HCT116 (cell line): ENCODE measurements around the gene FGF11. TPM values are rescaled to one million over a fixed set of nuclear protein-coding genes. Genes with fewer than 3 reads are reported as not detected.

Source experiments
- ATAC-seq: fragments of 200-7000 bp; cut with Tn5 transposase; 2 replicates; pipeline ENCODE4 v1.9.1; 2020; ENCODE audit warnings: mild to moderate bottlenecking, moderate library complexity
- BruUV-seq: library from RNA; stranded (reverse); fragments of 400-500 nt; replicated peaks from 2 replicates; lab custom pipeline; 2021; lab: Mats Ljungman, UMichigan
- CTCF ChIA-PET: fragments of 300-600 bp; sonication (Branson Sonifier 250); formaldehyde crosslinking; loops from one replicate; lab custom pipeline; 2021; ENCODE audit warnings: antibody characterized with exemption; lab: Charles Lee
- POLR2A ChIA-PET: fragments of 300-600, 350-600 bp; sonication (Branson Sonifier 250); formaldehyde crosslinking; loops from one replicate; lab custom pipeline; 2021; ENCODE audit warnings: antibody characterized with exemption; lab: Charles Lee
- RAD21 ChIA-PET, 2 experiments: fragments of 300-600 bp; sonication (Branson Sonifier 250); formaldehyde crosslinking; loops; one replicate each; lab custom pipeline; 2023; ENCODE audit warnings: low total read pairs in 2 of 2; ENCODE audit not compliant: uncharacterized antibody in 2 of 2, unreplicated experiment in 2 of 2, low non-redundant PET in 1 of 2; lab: Charles Lee
- DNase-seq: peaks from one replicate; pipeline ENCODE4 v3.0.0-alpha.2; 2010; ENCODE audit warnings: low read depth, low spot score
- H2AFZ ChIP-seq: fragments of 200-600 bp; shearing (Covaris generic), sonication (generic); 2 replicates; pipeline ENCODE4 v1.6.1; 2017; ENCODE audit warnings: low read depth, mixed run types, mixed read lengths, antibody characterized with exemption, low read length; ENCODE audit not compliant: poor library complexity, severe bottlenecking
- H3K27ac ChIP-seq: 2 replicates; pipeline ENCODE4 v1.5.1; 2012; ENCODE audit warnings: low read depth, low read length
- H3K27me3 ChIP-seq: fragments of 200-600 bp; sonication (generic); 2 replicates; pipeline ENCODE4 v1.6.1; 2016; ENCODE audit warnings: mixed run types, low read length, mixed read lengths; ENCODE audit not compliant: insufficient read depth
- H3K36me3 ChIP-seq, 2 experiments: fragments of 200-500 bp in 1 of 2; fragments of 200-600 bp in 1 of 2; sonication (Bioruptor generic) in 1 of 2; sonication (generic) in 1 of 2; 2 replicates each; pipeline versions ENCODE4 v1.5.1 to v1.6.1; 2014 to 2016; ENCODE audit warnings: low read length in 2 of 2, inconsistent platforms in 1 of 2, mixed read lengths in 1 of 2, mixed run types in 1 of 2; ENCODE audit not compliant: insufficient read depth in 2 of 2, control insufficient read depth in 1 of 2
- H3K4me1 ChIP-seq, 2 experiments: fragments of 200-600 bp in 1 of 2; sonication (generic) in 1 of 2; 2 replicates each; pipeline versions ENCODE4 v1.5.1 to v1.6.1; 2012 to 2017; ENCODE audit warnings: low read length in 2 of 2, inconsistent platforms in 1 of 2, mild to moderate bottlenecking in 1 of 2, mixed read lengths in 1 of 2, mixed run types in 1 of 2, moderate library complexity in 1 of 2; ENCODE audit not compliant: insufficient read depth in 2 of 2, control insufficient read depth in 1 of 2
- H3K4me2 ChIP-seq: fragments of 200-600 bp; sonication (generic); 2 replicates; pipeline ENCODE4 v1.6.1; 2017; ENCODE audit warnings: mixed run types, low read length, mixed read lengths
- H3K4me3 ChIP-seq, 2 experiments: fragments of 200-600 bp in 1 of 2; sonication (generic) in 1 of 2; replicated peaks in 1 of 2; 2 replicates each; pipeline ENCODE4 v1.5.1; 2011 to 2016; ENCODE audit warnings: low read length in 2 of 2, control low read depth in 1 of 2, low read depth in 1 of 2, mild to moderate bottlenecking in 1 of 2, mixed read lengths in 1 of 2, mixed run types in 1 of 2
- H3K79me2 ChIP-seq: fragments of 200-600 bp; sonication (generic); 2 replicates; pipeline ENCODE4 v1.6.1; 2017; ENCODE audit warnings: mild to moderate bottlenecking, mixed run types, low read length, moderate library complexity, mixed read lengths; ENCODE audit not compliant: insufficient read depth
- H3K9ac ChIP-seq: fragments of 200-600 bp; sonication (generic); 2 replicates; pipeline ENCODE4 v1.6.1; 2016; ENCODE audit warnings: low read length, mixed read lengths
- H3K9me2 ChIP-seq: fragments of 200-600 bp; sonication (generic), shearing (Covaris generic); 2 replicates; pipeline ENCODE4 v1.6.1; 2017; ENCODE audit warnings: mixed run types, mild to moderate bottlenecking, moderate library complexity; ENCODE audit not compliant: insufficient read depth
- H3K9me3 ChIP-seq, 2 experiments: fragments of 200-500 bp in 1 of 2; fragments of 200-600 bp in 1 of 2; sonication (Bioruptor generic) in 1 of 2; sonication (generic) in 1 of 2; 2 replicates each; pipeline ENCODE4 v1.6.1; 2014 to 2017; ENCODE audit warnings: low read length in 2 of 2, mixed read lengths in 2 of 2, inconsistent platforms in 1 of 2, low read depth in 1 of 2, mild to moderate bottlenecking in 1 of 2, mixed run types in 1 of 2, moderate library complexity in 1 of 2; ENCODE audit not compliant: control insufficient read depth in 1 of 2, insufficient read depth in 1 of 2
- H4K20me1 ChIP-seq: fragments of 200-600 bp; sonication (generic), shearing (Covaris generic); 2 replicates; pipeline ENCODE4 v1.6.1; 2017; ENCODE audit warnings: mixed run types, mild to moderate bottlenecking, moderate library complexity; ENCODE audit not compliant: insufficient read depth
- ATF3 ChIP-seq: IDR thresholded peaks from 2 replicates; pipeline ENCODE4 v1.6.1; 2012
- CTCF ChIP-seq, 3 experiments: fragments of 200-600 bp in 1 of 3; sonication (generic) in 1 of 3; IDR thresholded peaks in 2 of 3; conservative IDR thresholded peaks in 1 of 3; 2 replicates each; pipeline ENCODE4 v1.5.1; 2012 to 2017; ENCODE audit warnings: low read depth in 2 of 3, low read length in 2 of 3, antibody characterized with exemption in 1 of 3, borderline replicate concordance in 1 of 3, control low read depth in 1 of 3, mild to moderate bottlenecking in 1 of 3, mixed read lengths in 1 of 3, mixed run types in 1 of 3, moderate library complexity in 1 of 3; ENCODE audit not compliant: insufficient read depth in 1 of 3
- ELF1 ChIP-seq: IDR thresholded peaks from 2 replicates; pipeline ENCODE4 v1.6.1; 2012; ENCODE audit warnings: low read depth, borderline replicate concordance
- EZH2phosphoT487 ChIP-seq: fragments of 200-600 bp; IDR thresholded peaks from 2 replicates; pipeline ENCODE4 v1.6.1; 2018; ENCODE audit warnings: antibody characterized with exemption, borderline replicate concordance
- SIN3A ChIP-seq: IDR thresholded peaks from 2 replicates; pipeline ENCODE4 v1.6.1; 2012; ENCODE audit warnings: low read depth
- SP1 ChIP-seq: IDR thresholded peaks from 2 replicates; pipeline ENCODE4 v1.6.1; 2012; ENCODE audit warnings: low read depth
- SRF ChIP-seq: IDR thresholded peaks from 2 replicates; pipeline ENCODE4 v1.6.1; 2012; ENCODE audit warnings: low read depth
- YY1 ChIP-seq: IDR thresholded peaks from 2 replicates; pipeline ENCODE4 v1.6.1; 2011; ENCODE audit warnings: low read length, low read depth, moderate library complexity, mild to moderate bottlenecking; ENCODE audit not compliant: insufficient replicate concordance; ENCODE audit errors: extremely low read depth
- ZFX ChIP-seq: fragments of 450-650 bp; IDR thresholded peaks from 2 replicates; pipeline ENCODE4 v1.6.1; 2017
- intact Hi-C: fragments of 100-400 bp; cut with micrococcal nuclease; formaldehyde crosslinking; loops from 2 replicates; pipeline ENCODE4 v1.10.0; 2022
- total RNA-seq: library from RNA; stranded (reverse); gene quantifications from one replicate; pipeline ENCODE4 v1.2.1, GENCODE V29; 2021; ENCODE audit not compliant: unreplicated experiment

Gene FGF11
- total RNA-seq, 1 experiment from 2014 or later = 6.1 TPM

- TF ChIP-seq SRF (no peak), EZH2phosphoT487 (no peak), ELF1 (no peak), ZFX (no peak), ATF3 (no peak), CTCF (IDR thresholded peaks at IDR 0.05 in 2 of 3, conservative IDR thresholded peaks at IDR 0.05 in 1 of 3; ENCODE audit: borderline replicate concordance in 1 of 3, insufficient read depth in 1 of 3, low read depth in 2 of 3, low read length in 2 of 3) (no peak)
Measured at GRCh38 chr17:7398612-7399011, 40.7 kb upstream of the FGF11 start (continued).

GRCh38 chr17:7403043-7403726 lies 36.1 kb upstream of the FGF11 start:
- no peak for DNase-seq
- peak overlapping the region; percentile 70 for H3K27ac ChIP-seq
- no peaks in the 10 kb centered on the region for H3K27me3 ChIP-seq
- intact Hi-C loops = no loop called here
- H3K4me3 ChIP-seq = peak overlapping the region; percentile 61 to 83
- H3K9me2 ChIP-seq = no peaks in the 10 kb centered on the region
- RAD21 ChIA-PET = interaction anchor here in 1 of 2 experiments (0.5 to 1.3 kb wide), 3 partner anchors 47 to 74 kb away, joined by 3 to 4 read pairs (median 3); partner anchors contain the start of gene NEURL4
- TSS peak; percentile 88 for BruUV-seq
- no peaks in the 10 kb centered on the region for H4K20me1 ChIP-seq
- POLR2A ChIA-PET = interaction anchor here (0.6 to 2.3 kb wide), 21 partner anchors 9 to 742 kb away, joined by 3 to 33 read pairs (median 3); partner anchors contain the start of genes ACAP1, MPDU1, PLSCR3 and POLR2A
- H3K4me2 ChIP-seq = peak overlapping the region; percentile 81
- CTCF ChIA-PET = interaction anchor here (0.9 to 1.4 kb wide), 5 partner anchors 9 to 47 kb away, joined by 3 to 20 read pairs (median 5); partner anchors contain the start of genes PLSCR3, TMEM102 and TNK1
- H3K9me3 ChIP-seq = no peaks in the 10 kb centered on the region
- ATAC-seq = peak; percentile 6
- H2AFZ ChIP-seq = no peak overlapping the region
- no peaks in the 10 kb centered on the region for H3K36me3 ChIP-seq
- TF ChIP-seq YY1 (no peak), SP1 (no peak), SIN3A (peak; percentile 71; the same call in 1 of the 2 replicates)
- TF ChIP-seq, all 23 proteins: peak for 1
- H3K4me1 ChIP-seq = peaks cover 33 to 48% of the 10 kb centered on the region in 2 experiments
- H3K9ac ChIP-seq = peak overlapping the region; percentile 69
- H3K79me2 ChIP-seq = peaks cover 8% of the 10 kb centered on the region
